ENCODE measurements around the gene MUC12. TPM values are rescaled to one million over a fixed set of nuclear protein-coding genes. Genes with fewer than 3 reads are reported as not detected.

Gene MUC12
- total RNA-seq, 2 donors from 2014 or later, result not detected

- ATAC-seq (ENCODE audit: insufficient number of reproducible peaks, low FRiP score, low read depth), result no peak
- TF ChIP-seq CTCF (IDR thresholded peaks at IDR 0.05), result peak; percentile 57
- no peaks in the 10 kb centered on the region for H3K36me3 ChIP-seq
- H3K27me3 ChIP-seq (replicated peaks; ENCODE audit: insufficient read depth), result peaks cover 22% of the 10 kb centered on the region
- no peaks in the 10 kb centered on the region for H3K9me3 ChIP-seq
- no peak for DNase-seq (ENCODE audit: low spot score)
- H3K27ac ChIP-seq, result no peak overlapping the region
- H3K4me1 ChIP-seq (ENCODE audit: control insufficient read depth in 1 of 2, low read depth in 2 of 2), result peaks cover 13 to 15% of the 10 kb centered on the region in 2 donors
- H3K4me3 ChIP-seq, result peak overlapping the region; percentile 61
Observed at GRCh38 chr7:100965723-100966541, 3.4 kb upstream of the MUC12 start.

GRCh38 chr7:100966542-100967291, 2.6 kb upstream of the MUC12 start:
- no peaks in the 10 kb centered on the region for H3K9me3 ChIP-seq
- no peak for ATAC-seq (ENCODE audit: insufficient number of reproducible peaks, low FRiP score, low read depth)
- no peak overlapping the region for H3K27ac ChIP-seq
- no peak for DNase-seq (ENCODE audit: low spot score)
- peaks cover 13 to 15% of the 10 kb centered on the region in 2 donors for H3K4me1 ChIP-seq (ENCODE audit: control insufficient read depth in 1 of 2, low read depth in 2 of 2)
- no peaks in the 10 kb centered on the region for H3K36me3 ChIP-seq
- no peak for TF ChIP-seq CTCF (IDR thresholded peaks at IDR 0.05)
- H3K27me3 ChIP-seq (replicated peaks; ENCODE audit: insufficient read depth), result peaks cover 22% of the 10 kb centered on the region
- peak overlapping the region; percentile 61 for H3K4me3 ChIP-seq

GRCh38 chr7:100967292-100967863, 2.0 kb upstream of the MUC12 start:
- Histone ChIP-seq H3K36me3 (no peaks in the 10 kb centered on the region), H3K27me3 (replicated peaks; ENCODE audit: insufficient read depth) (peaks cover 22% of the 10 kb centered on the region), H3K4me1 (ENCODE audit: control insufficient read depth in 1 of 2, low read depth in 2 of 2) (peaks cover 13 to 15% of the 10 kb centered on the region in 2 donors), H3K4me3 (no peak overlapping the region), H3K27ac (no peak overlapping the region), H3K9me3 (no peaks in the 10 kb centered on the region)
- no peak for ATAC-seq (ENCODE audit: insufficient number of reproducible peaks, low FRiP score, low read depth)
- TF ChIP-seq CTCF (IDR thresholded peaks at IDR 0.05), result no peak
- no peak for DNase-seq (ENCODE audit: low spot score)

GRCh38 chr7:100968031-100968430, 1.3 kb upstream of the MUC12 start:
- no peak for ATAC-seq (ENCODE audit: insufficient number of reproducible peaks, low FRiP score, low read depth)
- Histone ChIP-seq H3K36me3 (no peaks in the 10 kb centered on the region), H3K9me3 (no peaks in the 10 kb centered on the region), H3K4me3 (no peak overlapping the region), H3K27me3 (replicated peaks; ENCODE audit: insufficient read depth) (peaks cover 22% of the 10 kb centered on the region), H3K27ac (no peak overlapping the region), H3K4me1 (ENCODE audit: control insufficient read depth in 1 of 2, low read depth in 2 of 2) (peaks cover 13 to 15% of the 10 kb centered on the region in 2 donors)
- no peak for DNase-seq (ENCODE audit: low spot score)
- no peak for TF ChIP-seq CTCF (IDR thresholded peaks at IDR 0.05)

- no peak for ATAC-seq (ENCODE audit: insufficient number of reproducible peaks, low FRiP score, low read depth)
- no peak for DNase-seq (ENCODE audit: low spot score)
- peaks cover 13 to 15% of the 10 kb centered on the region in 2 donors for H3K4me1 ChIP-seq (ENCODE audit: control insufficient read depth in 1 of 2, low read depth in 2 of 2)
- H3K36me3 ChIP-seq, result no peaks in the 10 kb centered on the region
- peaks cover 22% of the 10 kb centered on the region for H3K27me3 ChIP-seq (replicated peaks; ENCODE audit: insufficient read depth)
- no peaks in the 10 kb centered on the region for H3K9me3 ChIP-seq
- H3K4me3 ChIP-seq, result no peak overlapping the region
- no peak overlapping the region for H3K27ac ChIP-seq
- no peak for TF ChIP-seq CTCF (IDR thresholded peaks at IDR 0.05)
Observed at GRCh38 chr7:100968650-100969049, 715 bp upstream of the MUC12 start.
